HUES6 (cell line): ENCODE results near the gene DGCR6L.
"Not testable (repeated sequence)": the region's sequence is repeated elsewhere in the genome, so short reads cannot be mapped to it uniquely, and the experiment has no call there.

ENCODE experiments used
- H3K27ac ChIP-seq: 2 replicates; pipeline ENCODE4 v1.7.0; 2013; ENCODE audit warnings: low read depth, mild to moderate bottlenecking, low read length, inconsistent platforms
- H3K27me3 ChIP-seq: 2 replicates; pipeline ENCODE4 v1.6.1; 2013; ENCODE audit warnings: low read length; ENCODE audit not compliant: control insufficient read depth, insufficient read depth
- H3K36me3 ChIP-seq: 2 replicates; pipeline ENCODE4 v1.6.1; 2013; ENCODE audit warnings: low read length; ENCODE audit not compliant: control insufficient read depth, insufficient read depth
- H3K4me1 ChIP-seq: 2 replicates; pipeline ENCODE4 v1.6.1; 2013; ENCODE audit warnings: low read length; ENCODE audit not compliant: control insufficient read depth, insufficient read depth
- H3K4me3 ChIP-seq: 2 replicates; pipeline ENCODE4 v1.5.1; 2013; ENCODE audit warnings: low read depth, low read length
- H3K9ac ChIP-seq: one replicate; pipeline ENCODE4 v1.6.1; 2013; ENCODE audit warnings: mild to moderate bottlenecking, low read length
- H3K9me3 ChIP-seq: 2 replicates; pipeline ENCODE4 v1.6.1; 2013; ENCODE audit warnings: low read depth, low read length; ENCODE audit not compliant: control insufficient read depth, insufficient read depth

DGCR6L gene

DNA sequence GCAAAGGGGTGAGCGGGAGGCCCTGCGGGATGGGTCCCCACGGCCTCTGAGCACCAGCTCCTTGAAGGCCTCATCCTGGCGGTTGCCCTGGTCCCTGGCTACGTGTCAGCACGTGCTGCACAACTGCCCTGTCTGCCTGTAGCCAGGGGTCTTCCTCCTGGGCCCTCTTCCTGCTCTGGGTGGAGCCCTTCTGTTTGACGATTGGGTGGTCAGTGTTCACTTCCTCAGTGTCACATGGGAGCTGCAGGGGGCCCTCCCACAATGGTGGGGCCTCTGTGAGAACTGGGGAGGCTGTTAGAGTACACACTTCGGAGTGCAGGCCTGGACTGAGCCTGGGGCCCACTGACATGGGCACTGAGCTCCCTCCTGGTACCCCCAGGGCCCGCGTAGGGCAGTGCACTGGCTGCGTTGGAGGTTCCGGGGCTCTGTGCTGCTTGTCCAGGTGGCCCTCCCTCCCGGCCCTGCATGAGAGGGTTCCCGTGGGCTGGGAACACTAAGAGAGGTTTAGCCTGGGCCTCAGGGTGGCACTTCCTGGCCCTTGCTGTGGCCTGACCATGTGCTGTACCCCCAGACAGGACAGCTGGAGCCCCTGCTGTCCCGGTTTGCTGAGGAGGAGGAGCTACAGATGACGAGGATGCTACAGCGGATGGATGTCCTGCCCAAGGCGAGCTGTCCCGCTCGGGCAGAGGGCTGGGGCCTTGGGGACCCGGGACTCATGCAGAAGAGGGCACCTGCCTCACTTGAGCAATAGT is 13.8 kb downstream of the DGCR6L start:
- Histone ChIP-seq H3K27me3 (peaks cover 15% of the 10 kb centered on the region), H3K27ac (no peak overlapping the region), H3K4me3 (no peak overlapping the region), H3K9ac (no peak overlapping the region), H3K9me3 (no peaks in the 10 kb centered on the region), H3K4me1 (no peaks in the 10 kb centered on the region), H3K36me3 (no peaks in the 10 kb centered on the region)

- H3K4me1 ChIP-seq, H3K9ac ChIP-seq, H3K9me3 ChIP-seq, H3K4me3 ChIP-seq, H3K36me3 ChIP-seq, H3K27ac ChIP-seq: not testable (repeated sequence)
- H3K27me3 ChIP-seq, result peaks cover 22% of the 10 kb centered on the region
Measured at GRCh38 chr22:20305230-20305893, 14.5 kb downstream of the DGCR6L start.

- H3K27me3 ChIP-seq, result peaks cover 29% of the 10 kb centered on the region
- no peak overlapping the region for H3K27ac ChIP-seq
- no peaks in the 10 kb centered on the region for H3K9me3 ChIP-seq
- no peak overlapping the region for H3K9ac ChIP-seq
- no peaks in the 10 kb centered on the region for H3K4me1 ChIP-seq
- no peak overlapping the region for H3K4me3 ChIP-seq
- H3K36me3 ChIP-seq, result no peaks in the 10 kb centered on the region
Measured at GRCh38 chr22:20304646-20305045, 15.2 kb downstream of the DGCR6L start.

- not testable (repeated sequence) for H3K4me3 ChIP-seq, H3K36me3 ChIP-seq, H3K27ac ChIP-seq, H3K9ac ChIP-seq, H3K9me3 ChIP-seq, H3K4me1 ChIP-seq
- peaks cover 40% of the 10 kb centered on the region for H3K27me3 ChIP-seq
Measured at GRCh38 chr22:20303229-20303534, 16.7 kb downstream of the DGCR6L start.

DNA sequence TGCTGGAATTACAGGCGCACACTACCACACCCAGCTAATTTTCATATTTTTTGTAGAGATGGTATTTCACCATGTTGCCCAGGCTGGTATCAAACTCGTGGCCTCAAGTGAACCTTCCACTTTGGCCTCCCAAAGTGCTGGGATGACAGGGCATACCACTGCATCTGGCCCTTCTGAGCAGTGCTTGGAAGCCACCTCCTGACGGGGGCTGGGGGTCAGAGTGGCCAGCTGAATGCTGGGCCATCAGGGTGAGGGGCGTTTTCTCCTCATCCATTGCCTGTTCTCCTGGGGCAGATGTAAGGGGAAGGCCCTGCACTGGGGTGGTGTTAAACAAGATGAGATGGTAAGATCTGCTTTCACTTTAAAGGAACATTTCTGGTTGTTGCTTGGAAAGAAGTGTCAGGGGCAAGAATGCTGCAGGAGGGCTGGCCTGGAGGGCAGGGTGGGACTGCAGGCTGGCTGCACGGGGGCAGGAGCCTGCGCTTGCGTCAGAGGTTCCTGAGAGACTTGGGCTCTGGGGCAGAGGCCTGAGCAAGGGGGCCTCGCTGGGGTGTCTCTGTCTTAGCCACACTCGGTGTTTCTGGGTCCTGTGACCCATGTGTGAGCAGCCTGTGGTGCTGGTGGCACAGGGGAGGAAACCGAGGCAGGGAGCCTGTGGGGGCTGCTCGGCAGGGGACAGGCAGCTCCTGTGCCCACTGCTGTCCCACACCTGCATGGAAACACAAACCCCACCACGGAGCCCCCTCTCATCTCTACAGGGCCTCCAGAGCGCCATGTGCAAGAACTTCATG is 17.2 kb downstream of the DGCR6L start:
- H3K9me3 ChIP-seq, result no peaks in the 10 kb centered on the region
- H3K4me1 ChIP-seq, result no peaks in the 10 kb centered on the region
- peaks cover 45% of the 10 kb centered on the region for H3K27me3 ChIP-seq
- no peaks in the 10 kb centered on the region for H3K36me3 ChIP-seq
- H3K4me3 ChIP-seq, result no peak overlapping the region
- no peak overlapping the region for H3K9ac ChIP-seq
- no peak overlapping the region for H3K27ac ChIP-seq

GRCh38 chr22:20299746-20300136 is 20.1 kb downstream of the DGCR6L start:
- Histone ChIP-seq H3K27me3 (peaks cover 62% of the 10 kb centered on the region), H3K9me3 (no peaks in the 10 kb centered on the region), H3K9ac (no peak overlapping the region), H3K36me3 (no peaks in the 10 kb centered on the region), H3K4me1 (no peaks in the 10 kb centered on the region), H3K4me3 (peak overlapping the region; percentile 84), H3K27ac (no peak overlapping the region)

GRCh38 chr22:20298803-20299745 is 20.8 kb downstream of the DGCR6L start:
- H3K9ac ChIP-seq, result peak overlapping the region; percentile 56

DNA sequence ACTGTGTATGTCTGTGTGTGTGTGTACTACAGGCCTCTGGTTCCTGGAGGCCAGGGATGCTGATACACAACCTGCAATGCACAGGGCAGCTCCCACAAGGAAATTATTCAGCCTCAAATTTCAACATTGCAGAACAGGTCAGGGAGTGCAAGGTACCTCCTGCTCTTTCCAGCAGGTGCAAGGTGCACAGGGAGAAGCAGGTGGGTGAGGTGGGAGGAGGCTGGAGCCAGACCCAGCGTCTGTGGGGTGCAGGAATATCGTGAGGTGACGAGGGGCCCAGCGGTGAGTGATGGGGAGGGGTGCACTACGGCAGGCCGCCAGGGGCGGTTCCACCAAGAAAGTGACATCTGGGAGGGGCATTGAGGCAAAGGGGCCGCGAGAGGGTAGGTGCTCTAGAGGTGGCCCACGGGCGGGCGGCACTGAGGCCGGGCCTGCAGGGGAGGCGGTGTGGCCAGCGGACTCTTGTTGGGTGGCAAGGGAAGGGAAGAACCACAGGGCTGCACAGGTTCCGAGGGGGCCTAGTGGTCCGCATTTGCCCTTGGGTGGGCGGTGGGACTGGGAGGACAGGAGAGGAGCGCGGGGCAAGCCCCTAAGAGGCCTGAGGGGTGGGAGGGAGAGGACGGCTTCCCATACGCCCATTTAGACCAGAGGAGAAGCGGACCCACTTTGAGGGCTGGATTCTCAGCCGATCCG is 21.6 kb downstream of the DGCR6L start:
- H3K4me3 ChIP-seq, result peak overlapping the region; percentile 84

More at GRCh38 chr22:20298803-20299745, 20.8 kb downstream of the DGCR6L start:
- peaks cover 62% of the 10 kb centered on the region for H3K27me3 ChIP-seq
- H3K36me3 ChIP-seq, result no peaks in the 10 kb centered on the region
- no peaks in the 10 kb centered on the region for H3K4me1 ChIP-seq
- no peaks in the 10 kb centered on the region for H3K9me3 ChIP-seq
- H3K27ac ChIP-seq, result no peak overlapping the region
- peak overlapping the region; percentile 84 for H3K4me3 ChIP-seq

GRCh38 chr22:20297414-20298109 is 22.3 kb downstream of the DGCR6L start:
- H3K4me3 ChIP-seq, result no peak overlapping the region
- no peaks in the 10 kb centered on the region for H3K4me1 ChIP-seq
- H3K27me3 ChIP-seq, result peaks cover 61% of the 10 kb centered on the region
- no peaks in the 10 kb centered on the region for H3K9me3 ChIP-seq
- H3K9ac ChIP-seq, result no peak overlapping the region
- H3K27ac ChIP-seq, result no peak overlapping the region
- no peaks in the 10 kb centered on the region for H3K36me3 ChIP-seq

More for the DNA sequence above, 21.6 kb downstream of the DGCR6L start:
- Histone ChIP-seq H3K27ac (no peak overlapping the region), H3K4me1 (no peaks in the 10 kb centered on the region), H3K36me3 (no peaks in the 10 kb centered on the region), H3K27me3 (peaks cover 62% of the 10 kb centered on the region), H3K9ac (peak overlapping the region; percentile 56), H3K9me3 (no peaks in the 10 kb centered on the region)

DNA sequence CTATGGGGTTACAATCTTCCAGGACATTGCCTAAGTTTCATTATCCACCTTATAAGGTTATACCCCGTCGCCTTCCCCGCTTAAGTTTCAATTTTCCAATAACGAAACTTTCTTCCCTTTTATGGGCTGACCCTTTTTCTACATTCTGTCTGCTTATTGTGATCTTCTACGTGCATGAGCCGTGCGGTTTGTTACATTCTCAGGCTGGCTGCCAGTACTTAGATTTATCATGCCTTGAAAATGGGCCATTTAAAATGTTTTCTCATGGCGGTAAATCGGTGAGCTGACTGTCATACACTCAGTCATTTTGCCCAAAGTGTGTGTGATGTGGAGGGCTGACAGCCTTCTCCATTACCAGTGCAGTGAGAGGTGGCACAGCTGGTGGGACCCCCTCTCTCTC is 23.3 kb downstream of the DGCR6L start:
- H3K27ac ChIP-seq, result no peak overlapping the region
- no peaks in the 10 kb centered on the region for H3K36me3 ChIP-seq
- no peak overlapping the region for H3K4me3 ChIP-seq
- no peak overlapping the region for H3K9ac ChIP-seq
- no peaks in the 10 kb centered on the region for H3K9me3 ChIP-seq
- no peaks in the 10 kb centered on the region for H3K4me1 ChIP-seq
- H3K27me3 ChIP-seq, result peaks cover 53% of the 10 kb centered on the region
